Measurements from ENCODE around the gene RTKN. TPM values are rescaled to one million over a fixed set of nuclear protein-coding genes. Genes with fewer than 3 reads are reported as not detected.
A peak's percentile ranks its signal among the peaks of the same experiment; 100 is the strongest.
"Not testable (repeated sequence)": the region's sequence is repeated elsewhere in the genome, so short reads cannot be mapped to it uniquely, and the experiment has no call there.

The RTKN gene, protein sequence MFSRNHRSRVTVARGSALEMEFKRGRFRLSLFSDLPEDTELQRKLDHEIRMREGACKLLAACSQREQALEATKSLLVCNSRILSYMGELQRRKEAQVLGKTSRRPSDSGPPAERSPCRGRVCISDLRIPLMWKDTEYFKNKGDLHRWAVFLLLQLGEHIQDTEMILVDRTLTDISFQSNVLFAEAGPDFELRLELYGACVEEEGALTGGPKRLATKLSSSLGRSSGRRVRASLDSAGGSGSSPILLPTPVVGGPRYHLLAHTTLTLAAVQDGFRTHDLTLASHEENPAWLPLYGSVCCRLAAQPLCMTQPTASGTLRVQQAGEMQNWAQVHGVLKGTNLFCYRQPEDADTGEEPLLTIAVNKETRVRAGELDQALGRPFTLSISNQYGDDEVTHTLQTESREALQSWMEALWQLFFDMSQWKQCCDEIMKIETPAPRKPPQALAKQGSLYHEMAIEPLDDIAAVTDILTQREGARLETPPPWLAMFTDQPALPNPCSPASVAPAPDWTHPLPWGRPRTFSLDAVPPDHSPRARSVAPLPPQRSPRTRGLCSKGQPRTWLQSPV
- 10 to 100 TPM; 44.9 to 71.8 (median 48.3) TPM for total RNA-seq

DNA sequence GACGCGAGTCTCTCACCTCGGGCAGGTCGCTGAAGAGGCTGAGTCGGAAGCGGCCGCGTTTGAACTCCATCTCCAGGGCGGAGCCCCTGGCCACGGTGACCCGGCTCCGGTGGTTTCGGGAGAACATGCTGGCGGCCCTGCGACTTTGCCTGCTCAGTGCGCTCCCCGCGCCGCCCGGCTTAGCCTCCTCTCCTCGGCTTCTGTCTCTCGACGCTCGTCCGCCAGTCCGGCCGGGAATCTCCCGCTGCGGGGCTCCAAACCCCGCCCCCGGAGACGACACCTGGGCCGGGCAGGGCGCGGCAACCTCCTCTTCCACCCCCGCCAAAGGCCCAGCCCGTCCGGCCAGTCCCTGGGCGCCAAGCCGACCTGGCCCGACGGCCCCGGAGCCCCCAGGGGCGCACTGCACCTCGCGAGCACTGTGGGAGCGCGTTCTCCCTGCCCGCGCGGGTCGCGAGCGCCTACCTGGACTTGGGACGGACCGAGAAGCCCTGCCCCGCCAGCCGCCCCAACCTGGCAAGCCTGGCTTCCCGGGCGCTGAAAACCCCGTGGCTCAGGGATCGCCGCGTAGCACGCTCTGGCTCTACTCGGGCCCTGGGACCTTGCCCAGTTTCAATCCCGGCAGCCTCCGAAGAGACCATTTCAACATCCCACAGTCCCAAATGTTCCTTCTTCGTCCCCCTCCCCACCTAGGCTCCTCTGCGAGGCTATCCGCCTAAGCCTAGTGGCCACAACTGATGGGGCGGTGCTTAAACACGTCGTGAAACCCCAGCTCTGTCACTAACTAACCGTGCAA, at the start of gene RTKN:
Gene RTKN, minus strand, starts transcription at position 248 of the 793 bp plus-strand sequence. Its CDS starts 121 bp downstream, at position 127.
- no peak for TF ChIP-seq CTCF (IDR thresholded peaks at IDR 0.05)
- no peak for TF ChIP-seq POLR2A (IDR thresholded peaks at IDR 0.05)
- intact Hi-C loops (cut with DNase I; ENCODE audit: low total_unique reads) = no loop called here
- DNase-seq (ENCODE audit: low spot score in 2 of 2) = peak in 1 of 2 donors; percentile 89
- peak within 1 kb of the TSS; percentile 24 for H3K4me3 ChIP-seq (ENCODE audit: low read depth, poor library complexity, severe bottlenecking)
- WGBS, 2 donors = 12 to 20% methylated on average over 25 to 56 of the region's 75 CpGs

DNA sequence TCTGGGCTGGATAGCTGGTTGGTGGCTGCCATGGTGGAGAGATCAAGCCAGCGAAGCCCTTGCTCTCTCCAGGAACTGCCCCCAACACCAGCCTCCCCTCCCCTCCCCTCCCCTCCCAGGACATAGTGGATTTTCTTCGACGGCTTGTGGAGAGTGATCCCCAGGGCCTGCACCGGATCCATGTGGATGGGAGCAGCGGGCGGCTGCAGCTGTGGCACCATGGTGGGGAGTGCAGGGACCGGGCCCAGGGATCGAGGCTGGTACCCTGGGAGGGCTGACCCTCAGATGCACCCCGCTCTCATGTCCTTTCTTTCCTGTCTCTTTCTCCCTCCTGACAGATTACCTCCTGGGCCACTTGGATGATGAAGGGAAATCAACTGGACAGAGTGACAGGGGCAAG, 48.2 kb upstream of the RTKN start:
- intact Hi-C loops (cut with DNase I; ENCODE audit: low total_unique reads) = no loop called here
- no peak overlapping the region for H3K4me3 ChIP-seq (ENCODE audit: low read depth, poor library complexity, severe bottlenecking)
- WGBS, 2 donors = 95 to 96% methylated on average over 9 of the region's 9 CpGs
- DNase-seq (ENCODE audit: low spot score in 2 of 2) = no peak
- TF ChIP-seq POLR2A (IDR thresholded peaks at IDR 0.05) (no peak), CTCF (IDR thresholded peaks at IDR 0.05) (no peak)

GRCh38 chr2:74488643-74489481, 47.1 kb upstream of the RTKN start:
- no peak for DNase-seq (ENCODE audit: low spot score in 2 of 2)
- 90 to 92% methylated on average over 9 of the region's 9 CpGs for WGBS, 2 donors
- intact Hi-C loops (cut with DNase I; ENCODE audit: low total_unique reads) = no loop called here
- peak in 1 of 3 donors; percentile 12 for TF ChIP-seq CTCF (IDR thresholded peaks at IDR 0.05)
- TF ChIP-seq POLR2A (IDR thresholded peaks at IDR 0.05) = no peak
- no peak overlapping the region for H3K4me3 ChIP-seq (ENCODE audit: low read depth, poor library complexity, severe bottlenecking)

- WGBS, 2 donors = 88% methylated on average over 2 of the region's 2 CpGs
These were observed 44.4 kb upstream of the RTKN start for GRCh38 chr2:74486141-74486540.

DNA sequence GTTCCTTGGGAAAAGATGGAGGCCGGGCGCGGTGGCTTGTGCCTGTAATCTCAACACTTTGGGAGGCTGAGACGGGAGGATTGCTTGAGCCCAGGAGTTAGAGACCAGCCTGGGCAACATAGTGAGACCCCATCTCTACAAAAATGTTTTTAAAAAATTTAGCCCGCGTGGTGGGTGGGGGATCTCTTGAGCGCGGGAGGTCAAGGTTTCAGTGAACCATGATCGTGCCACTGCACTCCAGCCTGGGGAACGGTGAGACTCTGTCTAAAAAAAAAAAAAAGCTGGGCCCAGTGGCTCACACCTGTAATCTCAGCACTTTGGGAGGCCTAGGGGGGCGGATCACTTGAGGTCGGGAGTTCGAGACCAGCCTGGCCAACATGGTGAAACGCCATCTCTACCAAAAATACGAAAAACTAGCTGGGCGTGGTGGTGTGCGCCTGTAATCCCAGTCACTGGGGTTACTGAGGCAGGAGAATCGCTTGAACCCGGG, 42.0 kb upstream of the RTKN start:
- 81 to 82% methylated on average over 19 of the region's 19 CpGs for WGBS, 2 donors
- intact Hi-C loops (cut with DNase I; ENCODE audit: low total_unique reads) = loop anchor here (5.0 kb wide), 1 partner anchor 104 kb away; no protein-coding TSS in a partner anchor
- not testable (repeated sequence) for DNase-seq (ENCODE audit: low spot score in 2 of 2)

More at GRCh38 chr2:74486141-74486540, 44.4 kb upstream of the RTKN start:
- TF ChIP-seq POLR2A (IDR thresholded peaks at IDR 0.05) = no peak
- no peak for TF ChIP-seq CTCF (IDR thresholded peaks at IDR 0.05)
- H3K4me3 ChIP-seq (ENCODE audit: low read depth, poor library complexity, severe bottlenecking) = no peak overlapping the region
- no peak for DNase-seq (ENCODE audit: low spot score in 2 of 2)
- intact Hi-C loops (cut with DNase I; ENCODE audit: low total_unique reads) = no loop called here

More for the DNA sequence above, 42.0 kb upstream of the RTKN start:
- peak overlapping the region; percentile 82 for H3K4me3 ChIP-seq (ENCODE audit: low read depth, poor library complexity, severe bottlenecking)

Measured in lower leg skin (tissue), 4 donors.